Smooth muscle cell of the pulmonary artery (primary cell): ENCODE measurements around the gene MAPK6. TPM values are rescaled to one million over a fixed set of nuclear protein-coding genes. Genes with fewer than 3 reads are reported as not detected.

ENCODE experiments used
- total RNA-seq: library from RNA; depleted of rRNA; stranded (reverse); fragments of >200 nt; gene quantifications from 2 replicates; pipeline ENCODE4 v1.2.3, GENCODE V29; 2014

MAPK6 gene
- 56.9 and 62.2 TPM in 2 replicates for total RNA-seq

GRCh38 chr15:52018693-52019393, at the start of gene MAPK6:
MAPK6 (plus strand) TSS chr15:52019219; CDS start chr15:52046461, 27,242 bp downstream.

GRCh38 chr15:51971375-51972133, 47.5 kb upstream of the MAPK6 start, which contains the start of gene LEO1:
LEO1 (minus strand) TSS chr15:51971778; CDS start chr15:51971745, 33 bp downstream.

Other genes with a start within 250 kb of the MAPK6 start
- 42.7 and 46.3 TPM in 2 replicates for gene TMOD3, start 189.6 kb upstream of the MAPK6 start, total RNA-seq
- 21.8 and 23.9 TPM in 2 replicates for gene LEO1, start 47.4 kb upstream of the MAPK6 start, total RNA-seq
- gene BCL2L10, start 93.6 kb downstream of the MAPK6 start, total RNA-seq = not detected in 2 replicates
- gene GNB5, start 172.2 kb downstream of the MAPK6 start, total RNA-seq = 40.0 and 53.7 TPM in 2 replicates